ENCODE results near the gene SSTR4. TPM values are rescaled to one million over a fixed set of nuclear protein-coding genes. Genes with fewer than 3 reads are reported as not detected.

The SSTR4 gene
- total and polyA plus RNA-seq, 2 donors (not counting 3 experiments of a cell fraction or from before 2014, with no cell fraction given): not detected

GRCh38 chr20:23080521-23080920 is 45.4 kb downstream of the SSTR4 start:
- ChIA-PET CTCF (interaction anchor here (0.9 to 2.3 kb wide), 10 partner anchors 14 to 389 kb away, joined by 3 to 21 read pairs (median 6); no protein-coding TSS in a partner anchor), POLR2A (interaction anchor here (1.0 to 2.2 kb wide), 2 partner anchors 30 to 269 kb away, joined by 4 to 9 read pairs; no protein-coding TSS in a partner anchor)
- H3K27me3 ChIP-seq (ENCODE audit: control insufficient read depth in 2 of 2, insufficient read depth in 2 of 2, low read length in 2 of 2): no peaks in the 10 kb centered on the region
- H2AFZ ChIP-seq (ENCODE audit: low read depth, low read length): no peak overlapping the region
- H3K9me3 ChIP-seq (replicated peaks; ENCODE audit: control insufficient read depth, insufficient read depth, low read length): no peaks in the 10 kb centered on the region
- peak overlapping the region; percentile 9 for H3K27ac ChIP-seq (ENCODE audit: insufficient read depth, low read depth, low read length)
- intact Hi-C loops (cut with micrococcal nuclease) (loop anchor here (10.0 kb wide), 1 partner anchor 1776 kb away; the partner anchor contains the start of gene XRN2), dilution Hi-C loops (cut with MboI; ENCODE audit: extremely low pct_ligation_motif_present, low sequenced_read_pairs) (no loop called here)
- TF ChIP-seq MAX (IDR thresholded peaks at IDR 0.05; ENCODE audit: insufficient read depth, insufficient read length) (no peak), JUN (IDR thresholded peaks at IDR 0.05; ENCODE audit: borderline replicate concordance, insufficient read depth, insufficient read length, low read depth) (no peak), CTCF (IDR thresholded peaks at IDR 0.05; ENCODE audit: extremely low read depth in 1 of 2, insufficient read depth in 1 of 2, low read depth in 1 of 2, low read length in 2 of 2) (no peak), POLR2AphosphoS5 (IDR thresholded peaks at IDR 0.05; ENCODE audit: insufficient read depth, low read depth, low read length) (no peak), POLR2A (IDR thresholded peaks at IDR 0.05; ENCODE audit: low read depth, low read length) (no peak), GATA2 (IDR thresholded peaks at IDR 0.05; ENCODE audit: insufficient read depth, insufficient read length, low read depth, low read length) (no peak), FOS (IDR thresholded peaks at IDR 0.05; ENCODE audit: borderline replicate concordance, insufficient read depth, low read length) (no peak), MYC (IDR thresholded peaks at IDR 0.05; ENCODE audit: low read depth, low read length) (no peak), EZH2 (IDR thresholded peaks at IDR 0.05; ENCODE audit: borderline replicate concordance, low read depth, low read length, severe bottlenecking) (no peak)
- peaks cover 54% of the 10 kb centered on the region for H3K79me2 ChIP-seq (ENCODE audit: control insufficient read depth, insufficient read depth, low read length)
- FAIRE-seq (no peak), DNase-seq (ENCODE audit: low read depth, low spot score) (no peak)
- peaks cover 56% of the 10 kb centered on the region for H3K4me1 ChIP-seq (ENCODE audit: control insufficient read depth, extremely low read depth, insufficient read depth, low read length)
- no peaks in the 10 kb centered on the region for H4K20me1 ChIP-seq (replicated peaks; ENCODE audit: control insufficient read depth, extremely low read depth, insufficient read depth, low read length)
- H3K36me3 ChIP-seq (ENCODE audit: control insufficient read depth in 2 of 2, extremely low read depth in 1 of 2, insufficient read depth in 2 of 2, low read length in 2 of 2): peaks cover 15 to 18% of the 10 kb centered on the region in 2 experiments
- BruUV-seq (replicated peaks): no TSS peak
- H3K4me3 ChIP-seq (replicated peaks in 1 of 3; ENCODE audit: insufficient read depth in 1 of 3, low read depth in 1 of 3, low read length in 3 of 3): no peak overlapping the region
- peak overlapping the region; percentile 30 for H3K9ac ChIP-seq (replicated peaks; ENCODE audit: extremely low read depth, insufficient read depth, low read length)
- H3K9me1 ChIP-seq (replicated peaks; ENCODE audit: control insufficient read depth, extremely low read depth, insufficient read depth, low read length): no peaks in the 10 kb centered on the region
- H3K4me2 ChIP-seq (ENCODE audit: insufficient read depth, low read length): peak overlapping the region; percentile 44
